GM18951 (cell line): ENCODE data around the gene ENO1.

Experiments
- POLR2A ChIP-seq: IDR thresholded peaks from 4 replicates; pipeline ENCODE4 v1.6.1; 2011; ENCODE audit warnings: mild to moderate bottlenecking; ENCODE audit not compliant: insufficient read length, insufficient read depth; ENCODE audit errors: extremely low read depth
- in situ Hi-C: fragments of 300-500 bp; cut with MboI; formaldehyde crosslinking; loops from one replicate; pipeline ENCODE4 v1.12.0; 2022; ENCODE audit warnings: low sequenced_read_pairs, mixed read lengths, inconsistent platforms; ENCODE audit not compliant: unreplicated experiment

Gene ENO1

DNA sequence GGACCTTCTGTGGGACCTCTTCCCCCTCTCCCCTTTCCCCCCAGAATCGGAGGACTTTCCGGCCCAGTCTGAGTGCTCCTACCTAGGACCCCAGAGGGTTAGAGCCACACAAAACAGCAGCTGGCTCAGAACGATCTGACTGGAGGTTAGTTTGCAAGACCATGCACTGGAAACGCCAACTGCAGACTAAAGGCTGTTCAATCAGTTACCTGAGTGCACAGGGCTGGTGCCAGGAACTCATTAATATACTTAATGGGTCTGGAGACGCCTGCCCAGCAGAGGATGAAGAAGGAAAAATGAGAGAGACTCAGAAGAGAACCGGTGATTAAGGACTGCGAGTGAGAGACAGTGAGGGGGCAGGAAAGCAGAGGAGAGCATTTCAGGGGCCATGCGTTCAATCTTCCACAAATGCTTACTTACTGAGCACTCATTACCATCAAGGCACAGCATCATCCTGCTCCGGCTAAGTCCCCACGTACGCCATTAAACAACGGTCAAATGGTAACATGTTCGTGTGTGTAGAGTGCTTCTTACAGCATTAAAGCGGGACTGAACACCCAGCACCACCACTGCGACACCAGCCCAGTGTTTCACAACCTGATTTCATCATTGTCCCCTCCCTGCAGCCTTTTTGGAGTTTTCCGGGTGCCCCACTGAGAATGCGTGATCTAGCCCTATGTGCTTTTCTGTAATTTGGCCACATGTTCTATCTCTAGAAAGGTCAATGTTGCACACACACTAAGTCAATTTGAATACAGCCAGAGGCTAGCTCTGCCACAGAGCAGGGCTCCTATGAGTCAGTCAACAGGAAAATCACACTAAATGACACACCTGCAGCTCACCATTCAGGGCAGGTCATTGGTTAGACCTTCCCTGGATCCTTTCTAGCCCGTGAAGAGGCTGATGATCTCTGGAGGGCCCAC lies 7.6 kb downstream of the ENO1 start:
- peak; percentile 27 for TF ChIP-seq POLR2A

DNA sequence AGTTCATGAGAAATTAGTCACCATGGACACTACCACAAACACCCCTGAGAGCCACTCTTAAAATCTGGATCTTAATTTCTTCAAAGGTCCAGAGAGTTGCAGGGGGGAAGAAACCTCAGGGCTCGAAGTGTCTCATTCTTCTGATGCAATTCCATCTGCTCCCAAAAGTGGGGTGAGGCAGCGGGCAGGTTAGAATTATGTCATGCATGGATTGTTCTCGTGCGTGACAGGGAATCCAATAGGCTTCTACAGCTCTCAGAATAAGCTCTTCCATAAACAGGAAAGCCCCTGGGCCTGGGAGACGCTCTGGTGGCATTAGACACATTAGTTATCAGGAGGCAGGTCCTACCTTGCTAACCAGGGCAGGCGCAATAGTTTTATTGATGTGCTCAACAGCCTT lies 8.4 kb downstream of the ENO1 start:
- no peak for TF ChIP-seq POLR2A
- in situ Hi-C loops: no loop called here

More for the DNA sequence above, 7.6 kb downstream of the ENO1 start:
- in situ Hi-C loops: no loop called here

DNA sequence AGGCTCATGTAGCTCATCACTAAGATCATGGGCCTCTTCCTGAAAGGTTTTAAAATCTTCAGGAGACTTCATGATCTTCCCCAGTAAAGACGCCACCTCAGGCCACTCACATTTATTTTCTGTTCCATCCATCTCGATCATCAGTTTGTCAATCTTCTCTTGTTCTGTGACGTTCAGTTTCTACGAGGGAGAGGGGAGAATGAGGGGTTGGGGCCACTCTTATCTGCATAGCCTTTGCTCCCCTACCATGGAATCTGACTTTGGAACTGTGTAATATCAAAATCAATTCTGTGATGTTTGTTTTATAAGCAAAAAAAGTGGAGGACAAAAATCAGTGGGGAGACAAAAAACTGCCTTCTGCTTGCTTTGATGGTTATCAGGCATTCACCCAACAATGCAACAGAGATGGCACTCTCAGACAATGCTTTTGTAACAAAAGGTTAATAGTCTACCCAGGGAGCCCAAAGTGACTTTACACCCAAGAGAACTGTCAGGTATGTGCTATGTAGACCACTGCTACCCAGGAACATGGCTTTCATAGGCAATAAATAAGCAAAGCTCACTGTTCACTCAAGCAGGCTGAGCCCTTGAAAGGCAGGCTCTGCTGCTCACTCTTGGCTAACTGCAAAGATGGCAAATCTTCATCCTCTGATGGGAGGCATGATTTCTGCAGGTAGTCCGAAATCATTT lies 10.5 kb downstream of the ENO1 start:
- in situ Hi-C loops: no loop called here
- no peak for TF ChIP-seq POLR2A

DNA sequence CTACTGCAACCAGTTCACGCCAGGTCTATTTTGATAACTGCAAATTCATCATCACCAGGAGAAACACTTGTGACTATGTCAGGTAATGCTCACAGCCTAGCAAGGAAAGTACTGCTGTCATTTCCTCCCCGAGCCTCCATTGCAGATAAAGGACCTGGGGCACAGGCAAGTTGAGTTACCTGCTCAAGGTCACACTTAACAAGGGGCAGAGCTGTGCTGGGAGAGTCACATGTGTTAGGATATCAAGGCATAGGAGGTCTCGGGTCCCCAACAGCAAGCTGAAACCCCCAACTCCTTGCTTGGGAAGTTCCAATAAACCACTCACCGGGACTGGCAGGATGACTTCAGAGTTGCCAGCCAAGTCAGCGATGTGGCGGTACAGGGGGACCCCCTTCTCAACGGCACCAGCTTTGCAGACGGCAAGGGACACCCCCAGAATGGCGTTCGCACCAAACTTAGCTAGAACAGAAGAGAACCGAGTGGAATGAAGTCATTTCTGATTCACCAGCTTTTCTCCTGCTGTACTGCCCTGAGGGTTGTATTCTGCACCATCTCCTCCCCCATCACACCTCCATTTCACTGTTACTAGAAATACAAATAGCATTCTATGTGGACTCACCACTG lies 11.6 kb downstream of the ENO1 start:
- TF ChIP-seq POLR2A: peak; percentile 8
- in situ Hi-C loops: no loop called here

DNA sequence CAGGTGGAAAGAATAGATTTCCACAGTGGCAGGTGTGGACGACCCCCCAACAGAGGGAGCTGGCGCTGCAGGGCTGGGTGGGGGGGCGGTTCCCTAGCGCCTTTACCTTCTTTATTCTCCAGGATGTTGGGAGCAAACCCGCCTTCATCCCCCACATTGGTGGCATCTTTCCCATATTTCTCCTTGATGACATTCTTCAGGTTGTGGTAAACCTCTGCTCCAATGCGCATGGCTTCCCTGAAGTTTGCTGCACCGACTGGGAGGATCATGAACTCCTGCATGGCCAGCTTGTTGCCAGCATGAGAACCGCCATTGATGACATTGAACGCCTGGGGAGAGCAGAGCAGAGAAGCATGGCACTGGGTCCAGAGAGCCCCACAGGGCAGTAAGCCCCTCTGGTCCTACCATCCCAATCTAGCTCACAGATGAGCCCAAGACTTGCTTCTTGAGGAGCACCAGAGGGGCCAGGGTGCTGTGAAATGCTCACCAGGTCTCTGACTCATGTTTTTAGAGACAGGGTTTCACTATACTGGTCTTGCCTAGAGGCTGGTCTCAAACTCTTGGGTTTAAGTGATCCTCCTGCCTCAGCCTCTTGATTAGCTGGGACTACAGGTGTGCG lies 12.2 kb downstream of the ENO1 start:
- in situ Hi-C loops: no loop called here
- TF ChIP-seq POLR2A: peak; percentile 27

DNA sequence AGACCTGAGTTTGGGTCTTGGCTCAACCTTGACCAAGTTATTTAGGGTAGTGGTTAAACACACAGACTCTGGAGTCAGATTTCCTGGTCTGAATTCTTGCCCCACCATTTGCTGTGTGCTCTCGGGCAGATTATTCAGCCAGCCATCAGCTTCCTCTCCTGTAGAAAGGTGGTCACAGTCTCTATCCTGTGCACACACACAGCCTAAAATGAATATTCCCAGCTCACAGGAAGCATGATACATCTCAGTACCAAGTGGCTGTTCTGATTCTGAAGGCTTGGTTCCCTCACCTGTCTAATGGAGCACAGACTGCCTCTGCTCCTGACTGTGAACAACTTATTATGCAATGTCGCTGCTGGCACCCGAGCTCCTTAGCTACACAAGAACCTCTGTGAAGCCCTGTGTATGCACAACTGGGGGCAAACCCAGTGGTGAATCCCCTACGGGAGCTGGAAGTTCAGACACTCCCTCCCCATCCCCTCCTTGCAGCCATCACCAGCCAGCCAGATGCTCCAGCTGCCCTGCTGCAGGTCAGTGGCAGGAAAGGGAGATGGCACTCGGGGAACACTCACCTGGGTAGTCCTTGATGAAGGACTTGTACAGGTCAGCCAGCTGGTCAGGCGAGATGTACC lies 13.7 kb downstream of the ENO1 start:
- no peak for TF ChIP-seq POLR2A
- in situ Hi-C loops: no loop called here

DNA sequence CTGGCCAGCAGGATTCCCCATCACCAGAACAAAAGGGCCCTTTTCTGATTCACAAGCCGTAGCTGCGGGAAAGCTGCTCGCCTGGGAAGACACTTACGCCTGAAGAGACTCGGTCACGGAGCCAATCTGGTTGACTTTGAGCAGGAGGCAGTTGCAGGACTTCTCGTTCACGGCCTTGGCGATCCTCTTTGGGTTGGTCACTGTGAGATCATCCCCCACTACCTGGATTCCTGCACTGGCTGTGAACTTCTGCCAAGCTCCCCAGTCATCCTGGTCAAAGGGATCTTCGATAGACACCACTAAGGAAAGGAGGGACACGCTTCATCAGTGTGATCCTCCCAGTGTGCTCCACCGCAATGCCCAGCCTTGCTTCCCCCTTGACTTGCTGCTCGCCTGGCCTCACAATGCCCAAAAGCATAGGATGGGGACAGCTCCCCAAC lies 14.7 kb downstream of the ENO1 start:
- TF ChIP-seq POLR2A: peak; percentile 24

DNA sequence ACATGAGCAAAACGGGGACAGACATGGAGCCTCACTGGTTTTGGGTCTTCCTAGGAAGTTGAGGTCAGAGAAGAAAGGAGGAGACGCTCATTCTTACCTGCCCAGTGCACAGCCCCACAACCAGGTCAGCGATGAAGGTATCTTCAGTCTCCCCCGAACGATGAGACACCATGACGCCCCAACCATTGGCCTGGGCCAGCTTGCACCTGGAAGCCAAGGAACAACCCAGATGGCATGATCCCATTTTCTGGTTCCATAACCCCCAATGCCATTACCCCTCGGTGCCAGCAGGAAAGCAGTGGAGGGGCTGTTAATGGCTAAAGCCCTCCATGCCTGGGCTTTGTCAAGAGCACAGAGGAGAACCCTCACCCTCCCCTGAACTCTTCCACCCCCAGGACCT lies 15.3 kb downstream of the ENO1 start:
- no peak for TF ChIP-seq POLR2A
- in situ Hi-C loops: no loop called here

More for the DNA sequence above, 14.7 kb downstream of the ENO1 start:
- in situ Hi-C loops: no loop called here

DNA sequence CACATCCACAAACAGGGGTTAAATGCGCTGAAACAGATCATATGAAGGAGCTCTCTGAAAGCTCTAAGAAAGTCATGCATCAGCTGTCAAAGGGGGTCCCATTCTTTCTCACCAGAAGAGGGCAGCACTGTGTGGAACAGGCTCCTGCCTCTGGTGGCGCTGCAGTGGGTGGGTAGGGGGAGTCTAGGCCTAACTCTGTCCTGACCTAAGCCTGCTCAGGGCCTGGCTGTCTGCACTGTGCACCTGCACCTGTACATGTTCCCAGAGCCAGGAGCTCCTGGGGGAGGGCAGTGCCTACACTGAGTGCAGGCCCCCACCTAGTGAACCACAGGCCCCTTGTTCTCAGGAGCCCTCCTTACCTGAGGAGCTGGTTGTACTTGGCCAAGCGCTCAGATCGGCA lies 16.0 kb downstream of the ENO1 start:
- no peak for TF ChIP-seq POLR2A
- in situ Hi-C loops: no loop called here

DNA sequence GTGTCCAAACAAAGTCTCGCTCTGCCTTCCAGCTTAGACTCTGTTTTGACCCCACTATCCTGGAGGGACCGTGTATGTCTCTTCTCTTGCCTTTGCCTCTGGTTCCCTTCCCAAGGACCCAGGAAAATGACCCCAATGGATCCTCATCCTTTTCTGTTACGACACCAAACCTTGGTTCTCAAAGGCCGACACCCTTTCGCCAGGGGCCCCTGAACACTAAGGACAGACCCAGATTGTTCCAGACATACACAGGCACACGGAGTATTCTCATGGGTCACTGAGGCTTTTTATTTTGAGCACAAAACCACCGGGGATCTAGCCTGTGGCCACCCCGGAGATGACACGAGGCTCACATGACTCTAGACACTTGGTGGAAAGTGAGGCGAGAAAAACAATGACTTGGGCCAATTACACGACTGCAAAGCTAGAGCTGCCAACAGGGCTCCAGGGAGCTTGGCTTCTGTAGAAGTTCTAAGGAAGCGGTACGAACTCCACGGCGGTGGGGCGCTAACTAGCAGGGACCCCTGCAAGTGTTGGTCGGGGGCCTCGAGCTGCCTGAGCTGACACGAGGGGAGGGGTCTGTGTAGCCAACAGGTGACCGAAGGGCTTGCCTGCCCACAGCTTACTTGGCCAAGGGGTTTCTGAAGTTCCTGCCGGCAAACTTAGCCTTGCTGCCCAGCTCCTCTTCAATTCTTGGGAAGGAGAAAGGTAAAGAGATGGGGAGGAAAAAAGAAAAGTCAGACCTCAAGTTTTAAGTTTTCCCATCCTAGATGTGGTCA lies 17.6 kb downstream of the ENO1 start:
- in situ Hi-C loops: no loop called here
- no peak for TF ChIP-seq POLR2A

DNA sequence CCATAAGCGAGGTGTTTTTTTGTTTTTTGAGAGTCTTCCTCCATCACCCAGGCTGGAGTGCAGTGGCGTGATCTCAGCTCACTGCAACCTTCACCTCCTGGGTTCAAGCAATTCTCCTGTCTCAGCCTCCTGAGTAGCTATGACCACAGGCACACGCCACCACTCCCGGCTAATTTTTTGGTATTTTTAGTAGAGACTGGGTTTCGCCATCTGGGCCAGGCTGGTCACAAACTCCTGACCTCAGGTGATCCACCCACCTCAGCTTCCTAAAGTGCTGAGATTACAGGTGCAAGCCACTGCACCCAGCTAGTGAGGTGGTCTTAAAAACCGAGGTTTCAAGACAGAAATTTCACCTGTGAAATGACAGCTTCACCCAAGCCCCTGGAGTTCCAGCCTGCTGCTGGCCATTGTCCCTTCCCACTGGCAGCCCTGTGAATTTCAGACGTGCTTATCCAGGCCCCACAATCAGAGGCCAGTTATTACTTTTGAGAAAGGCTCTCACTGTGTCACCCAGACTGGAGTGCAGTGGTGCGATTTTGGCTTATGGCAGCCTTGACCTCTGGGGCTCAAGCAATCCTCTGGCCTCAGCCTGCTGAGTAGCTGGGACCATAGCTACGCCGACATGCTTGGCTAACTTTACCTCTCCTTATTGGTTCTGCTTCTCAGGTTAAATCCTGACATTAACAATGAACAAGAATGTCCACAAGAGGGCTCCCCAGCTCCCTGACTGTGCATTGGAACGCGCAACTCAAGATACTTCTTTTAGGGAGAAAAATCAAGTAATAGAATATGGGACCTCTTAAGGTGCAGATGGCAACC lies 19.4 kb downstream of the ENO1 start:
- in situ Hi-C loops: no loop called here

More for the DNA sequence above, 19.4 kb downstream of the ENO1 start:
- TF ChIP-seq POLR2A: no peak
